ENCODE results near the gene PARP16.

Gene PARP16

DNA sequence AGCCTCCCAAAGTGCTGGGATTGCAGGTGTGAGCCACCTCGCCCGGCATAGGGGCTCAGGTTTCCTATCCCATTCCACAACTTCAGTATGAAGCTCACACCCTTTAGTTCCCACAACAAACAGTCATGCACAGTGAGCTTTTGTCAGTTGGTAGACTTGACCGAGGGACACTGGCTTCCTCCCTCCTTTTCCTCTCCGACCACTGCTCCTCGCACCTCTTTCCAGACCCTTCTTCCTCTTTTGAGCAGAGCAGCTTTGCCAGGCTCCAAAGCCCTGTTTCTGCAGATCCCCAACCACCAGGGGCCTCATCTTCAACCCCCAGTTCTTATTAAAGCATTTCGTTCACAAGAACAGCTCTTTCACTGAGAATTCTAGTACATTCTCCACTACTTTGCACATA lies 62.7 kb downstream of the PARP16 start:
- Histone ChIP-seq H3K36me3 (ENCODE audit: insufficient read depth, low read length) (no peaks in the 10 kb centered on the region), H3K27me3 (ENCODE audit: insufficient read depth, low read length, poor library complexity, severe bottlenecking) (no peaks in the 10 kb centered on the region), H3K4me2 (ENCODE audit: low read depth, low read length, poor library complexity, severe bottlenecking) (no peak overlapping the region), H3F3A (ENCODE audit: low read depth) (no peaks in the 10 kb centered on the region), H3K4me3 (ENCODE audit: low read length, poor library complexity, severe bottlenecking) (no peak overlapping the region), H3K4me1 (ENCODE audit: insufficient read depth, low read length, poor library complexity, severe bottlenecking) (no peaks in the 10 kb centered on the region), H3K79me2 (ENCODE audit: insufficient read depth, low read length) (no peaks in the 10 kb centered on the region), H2AFZ (ENCODE audit: low read length) (no peak overlapping the region), H3K9me2 (replicated peaks; ENCODE audit: low read depth, low read length) (no peaks in the 10 kb centered on the region), H3K9me3 (ENCODE audit: insufficient read depth, low read depth, low read length) (no peaks in the 10 kb centered on the region), H3K9ac (ENCODE audit: low read depth, low read length, poor library complexity, severe bottlenecking) (no peak overlapping the region), H4K20me1 (ENCODE audit: insufficient read depth, low read length, poor library complexity, severe bottlenecking) (no peaks in the 10 kb centered on the region)
- no peak for TF ChIP-seq EZH2phosphoT487 (IDR thresholded peaks at IDR 0.05; ENCODE audit: borderline replicate concordance)
- TF ChIP-seq, protein P1, sequence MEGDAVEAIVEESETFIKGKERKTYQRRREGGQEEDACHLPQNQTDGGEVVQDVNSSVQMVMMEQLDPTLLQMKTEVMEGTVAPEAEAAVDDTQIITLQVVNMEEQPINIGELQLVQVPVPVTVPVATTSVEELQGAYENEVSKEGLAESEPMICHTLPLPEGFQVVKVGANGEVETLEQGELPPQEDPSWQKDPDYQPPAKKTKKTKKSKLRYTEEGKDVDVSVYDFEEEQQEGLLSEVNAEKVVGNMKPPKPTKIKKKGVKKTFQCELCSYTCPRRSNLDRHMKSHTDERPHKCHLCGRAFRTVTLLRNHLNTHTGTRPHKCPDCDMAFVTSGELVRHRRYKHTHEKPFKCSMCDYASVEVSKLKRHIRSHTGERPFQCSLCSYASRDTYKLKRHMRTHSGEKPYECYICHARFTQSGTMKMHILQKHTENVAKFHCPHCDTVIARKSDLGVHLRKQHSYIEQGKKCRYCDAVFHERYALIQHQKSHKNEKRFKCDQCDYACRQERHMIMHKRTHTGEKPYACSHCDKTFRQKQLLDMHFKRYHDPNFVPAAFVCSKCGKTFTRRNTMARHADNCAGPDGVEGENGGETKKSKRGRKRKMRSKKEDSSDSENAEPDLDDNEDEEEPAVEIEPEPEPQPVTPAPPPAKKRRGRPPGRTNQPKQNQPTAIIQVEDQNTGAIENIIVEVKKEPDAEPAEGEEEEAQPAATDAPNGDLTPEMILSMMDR (conservative IDR thresholded peaks at IDR 0.05; ENCODE audit: low read length) = no peak

DNA sequence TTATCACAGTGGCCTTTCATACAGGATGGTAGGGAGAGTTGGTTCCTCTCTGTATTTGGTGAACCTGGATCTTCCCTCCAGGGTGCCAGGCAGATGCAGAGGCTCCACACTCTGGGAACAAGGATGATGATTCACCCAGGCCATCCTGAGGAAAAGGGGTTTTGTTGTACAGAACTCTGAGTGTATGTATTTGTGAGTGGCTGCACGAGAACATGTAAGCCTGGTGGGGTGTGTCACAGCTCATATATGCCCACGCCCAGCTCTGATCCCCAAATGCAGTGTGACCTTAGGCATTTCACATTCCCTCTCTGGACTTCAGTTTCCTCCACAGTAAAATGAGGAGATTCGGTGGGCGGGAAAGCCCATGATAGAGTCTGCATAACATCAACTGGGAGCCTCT lies 63.8 kb downstream of the PARP16 start:
- Histone ChIP-seq H4K20me1 (ENCODE audit: insufficient read depth, low read length, poor library complexity, severe bottlenecking) (no peaks in the 10 kb centered on the region), H3K27me3 (ENCODE audit: insufficient read depth, low read length, poor library complexity, severe bottlenecking) (no peaks in the 10 kb centered on the region), H3K36me3 (ENCODE audit: insufficient read depth, low read length) (no peaks in the 10 kb centered on the region), H3K9me3 (ENCODE audit: insufficient read depth, low read depth, low read length) (no peaks in the 10 kb centered on the region), H2AFZ (ENCODE audit: low read length) (no peak overlapping the region), H3K4me2 (ENCODE audit: low read depth, low read length, poor library complexity, severe bottlenecking) (no peak overlapping the region), H3K9ac (ENCODE audit: low read depth, low read length, poor library complexity, severe bottlenecking) (no peak overlapping the region), H3K79me2 (ENCODE audit: insufficient read depth, low read length) (no peaks in the 10 kb centered on the region), H3K4me1 (ENCODE audit: insufficient read depth, low read length, poor library complexity, severe bottlenecking) (no peaks in the 10 kb centered on the region), H3K9me2 (replicated peaks; ENCODE audit: low read depth, low read length) (no peaks in the 10 kb centered on the region), H3K4me3 (ENCODE audit: low read length, poor library complexity, severe bottlenecking) (no peak overlapping the region), H3F3A (ENCODE audit: low read depth) (no peaks in the 10 kb centered on the region)
- TF ChIP-seq EZH2phosphoT487 (IDR thresholded peaks at IDR 0.05; ENCODE audit: borderline replicate concordance) = no peak

DNA sequence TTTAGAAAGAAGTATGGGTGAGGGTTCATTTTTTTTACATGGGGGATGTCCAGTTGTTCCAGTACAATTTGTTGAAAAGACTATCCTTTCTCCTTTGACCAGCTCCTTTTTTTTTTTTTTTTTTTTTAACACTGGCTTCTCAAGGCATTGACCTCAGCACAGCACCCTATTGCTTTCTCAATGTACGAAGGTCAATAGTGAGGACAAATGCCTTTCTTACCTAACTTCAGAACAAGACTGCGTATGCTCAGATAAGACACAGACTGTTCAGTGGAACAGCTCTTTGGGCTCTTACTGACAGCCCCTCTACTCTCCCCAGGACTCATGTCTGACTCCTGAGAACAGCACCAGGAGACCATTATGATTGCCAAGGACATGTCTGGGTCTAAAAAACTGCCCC lies 65.0 kb downstream of the PARP16 start:
- TF ChIP-seq, protein P1 (conservative IDR thresholded peaks at IDR 0.05; ENCODE audit: low read length) = no peak
- TF ChIP-seq EZH2phosphoT487 (IDR thresholded peaks at IDR 0.05; ENCODE audit: borderline replicate concordance) = no peak
- Histone ChIP-seq H3K9me2 (replicated peaks; ENCODE audit: low read depth, low read length) (no peaks in the 10 kb centered on the region), H3K9ac (ENCODE audit: low read depth, low read length, poor library complexity, severe bottlenecking) (no peak overlapping the region), H4K20me1 (ENCODE audit: insufficient read depth, low read length, poor library complexity, severe bottlenecking) (no peaks in the 10 kb centered on the region), H3K27me3 (ENCODE audit: insufficient read depth, low read length, poor library complexity, severe bottlenecking) (no peaks in the 10 kb centered on the region), H3K4me1 (ENCODE audit: insufficient read depth, low read length, poor library complexity, severe bottlenecking) (no peaks in the 10 kb centered on the region), H3K4me2 (ENCODE audit: low read depth, low read length, poor library complexity, severe bottlenecking) (no peak overlapping the region), H3K36me3 (ENCODE audit: insufficient read depth, low read length) (no peaks in the 10 kb centered on the region), H3K4me3 (ENCODE audit: low read length, poor library complexity, severe bottlenecking) (no peak overlapping the region), H3F3A (ENCODE audit: low read depth) (no peaks in the 10 kb centered on the region), H3K79me2 (ENCODE audit: insufficient read depth, low read length) (no peaks in the 10 kb centered on the region), H3K9me3 (ENCODE audit: insufficient read depth, low read depth, low read length) (no peaks in the 10 kb centered on the region), H2AFZ (ENCODE audit: low read length) (no peak overlapping the region)

DNA sequence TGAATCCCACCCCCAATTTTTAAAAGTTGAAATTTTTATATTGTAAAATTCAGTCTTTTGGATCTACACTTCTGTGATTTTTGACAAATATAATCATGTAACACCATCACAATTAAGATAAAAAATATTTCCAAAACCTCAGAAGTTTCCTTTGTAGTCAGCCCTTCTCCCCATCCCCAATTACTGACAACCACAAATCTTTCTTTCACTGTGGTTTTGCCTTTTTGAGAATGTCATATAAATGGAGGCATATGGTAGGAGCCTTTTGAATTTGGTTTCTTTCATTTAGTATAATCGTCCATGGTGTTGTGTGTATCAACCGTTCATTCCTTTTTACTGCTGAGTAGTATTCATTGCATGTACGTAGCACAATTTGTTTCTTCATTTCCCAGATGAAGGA lies 67.5 kb downstream of the PARP16 start:
- Histone ChIP-seq H3K36me3 (ENCODE audit: insufficient read depth, low read length) (no peaks in the 10 kb centered on the region), H2AFZ (ENCODE audit: low read length) (no peak overlapping the region), H3K27me3 (ENCODE audit: insufficient read depth, low read length, poor library complexity, severe bottlenecking) (no peaks in the 10 kb centered on the region), H3K4me3 (ENCODE audit: low read length, poor library complexity, severe bottlenecking) (no peak overlapping the region), H3K4me2 (ENCODE audit: low read depth, low read length, poor library complexity, severe bottlenecking) (no peak overlapping the region), H3K9ac (ENCODE audit: low read depth, low read length, poor library complexity, severe bottlenecking) (no peak overlapping the region), H3K79me2 (ENCODE audit: insufficient read depth, low read length) (no peaks in the 10 kb centered on the region), H3K9me3 (ENCODE audit: insufficient read depth, low read depth, low read length) (no peaks in the 10 kb centered on the region), H3K9me2 (replicated peaks; ENCODE audit: low read depth, low read length) (no peaks in the 10 kb centered on the region), H3F3A (ENCODE audit: low read depth) (no peaks in the 10 kb centered on the region), H3K4me1 (ENCODE audit: insufficient read depth, low read length, poor library complexity, severe bottlenecking) (no peaks in the 10 kb centered on the region), H4K20me1 (ENCODE audit: insufficient read depth, low read length, poor library complexity, severe bottlenecking) (no peaks in the 10 kb centered on the region)
- no peak for TF ChIP-seq EZH2phosphoT487 (IDR thresholded peaks at IDR 0.05; ENCODE audit: borderline replicate concordance)
- TF ChIP-seq, protein P1 (conservative IDR thresholded peaks at IDR 0.05; ENCODE audit: low read length) = no peak

Data from Loucy (cell line).